ENCODE data around the gene DGAT2.

Gene DGAT2

DNA sequence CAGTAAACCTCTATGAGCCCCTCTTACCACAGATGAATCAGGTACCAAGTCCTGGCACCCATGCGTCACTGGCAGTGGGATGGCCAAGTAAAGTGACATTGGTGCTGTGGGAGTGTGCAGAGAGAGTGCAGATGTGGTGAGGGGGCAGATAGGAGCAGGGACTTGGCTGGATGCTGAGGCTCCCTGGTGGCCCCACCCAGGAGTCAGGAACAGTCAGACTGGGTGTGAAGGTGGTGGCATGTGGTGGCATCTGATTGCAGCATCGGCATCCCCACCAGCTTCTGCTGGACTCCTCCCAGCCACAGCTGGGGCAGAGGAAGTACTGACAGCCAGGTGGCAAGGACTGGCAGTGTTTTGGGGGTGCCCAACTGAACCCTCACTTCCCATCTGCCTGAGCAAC is 11.4 kb downstream of the DGAT2 start:
- Histone ChIP-seq H3K4me1 (ENCODE audit: insufficient read depth, poor library complexity, severe bottlenecking) (peaks cover 14% of the 10 kb centered on the region), H3K27ac (ENCODE audit: poor library complexity, severe bottlenecking) (no peak overlapping the region), H3K9me3 (ENCODE audit: severe bottlenecking) (no peaks in the 10 kb centered on the region), H3K36me3 (ENCODE audit: low read depth) (no peaks in the 10 kb centered on the region), H3K27me3 (ENCODE audit: insufficient read depth, poor library complexity, severe bottlenecking) (no peaks in the 10 kb centered on the region), H3K4me3 (ENCODE audit: severe bottlenecking) (no peak overlapping the region)
- DNase-seq (ENCODE audit: low spot score) (no peak), ATAC-seq (ENCODE audit: low read depth) (no peak)
- TF ChIP-seq, protein P1, sequence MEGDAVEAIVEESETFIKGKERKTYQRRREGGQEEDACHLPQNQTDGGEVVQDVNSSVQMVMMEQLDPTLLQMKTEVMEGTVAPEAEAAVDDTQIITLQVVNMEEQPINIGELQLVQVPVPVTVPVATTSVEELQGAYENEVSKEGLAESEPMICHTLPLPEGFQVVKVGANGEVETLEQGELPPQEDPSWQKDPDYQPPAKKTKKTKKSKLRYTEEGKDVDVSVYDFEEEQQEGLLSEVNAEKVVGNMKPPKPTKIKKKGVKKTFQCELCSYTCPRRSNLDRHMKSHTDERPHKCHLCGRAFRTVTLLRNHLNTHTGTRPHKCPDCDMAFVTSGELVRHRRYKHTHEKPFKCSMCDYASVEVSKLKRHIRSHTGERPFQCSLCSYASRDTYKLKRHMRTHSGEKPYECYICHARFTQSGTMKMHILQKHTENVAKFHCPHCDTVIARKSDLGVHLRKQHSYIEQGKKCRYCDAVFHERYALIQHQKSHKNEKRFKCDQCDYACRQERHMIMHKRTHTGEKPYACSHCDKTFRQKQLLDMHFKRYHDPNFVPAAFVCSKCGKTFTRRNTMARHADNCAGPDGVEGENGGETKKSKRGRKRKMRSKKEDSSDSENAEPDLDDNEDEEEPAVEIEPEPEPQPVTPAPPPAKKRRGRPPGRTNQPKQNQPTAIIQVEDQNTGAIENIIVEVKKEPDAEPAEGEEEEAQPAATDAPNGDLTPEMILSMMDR (IDR thresholded peaks at IDR 0.05; ENCODE audit: poor library complexity, severe bottlenecking) = no peak

DNA sequence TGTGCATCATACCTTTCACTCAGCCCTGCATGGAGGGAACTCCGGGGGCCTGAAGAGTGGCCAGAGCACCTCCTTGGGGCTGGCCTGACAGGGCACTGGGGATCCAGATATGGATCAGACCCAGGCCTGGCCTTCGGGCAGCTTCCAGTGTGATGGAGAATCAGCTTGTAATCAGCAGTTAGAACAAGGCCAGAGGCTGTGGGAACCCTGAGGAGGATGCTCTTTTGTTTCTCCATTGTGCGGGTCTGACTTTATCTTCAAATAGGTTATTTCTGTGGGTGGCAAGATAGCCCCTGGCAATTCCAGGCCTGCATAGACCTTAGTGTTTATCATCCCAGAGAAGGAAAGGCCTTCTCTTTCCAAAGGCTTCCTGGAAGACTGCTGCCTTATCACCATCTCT is 12.3 kb downstream of the DGAT2 start:
- no peaks in the 10 kb centered on the region for H3K36me3 ChIP-seq (ENCODE audit: low read depth)
- H3K4me1 ChIP-seq (ENCODE audit: insufficient read depth, poor library complexity, severe bottlenecking) = peaks cover 14% of the 10 kb centered on the region
- ATAC-seq (ENCODE audit: low read depth) (no peak), DNase-seq (ENCODE audit: low spot score) (no peak)
- TF ChIP-seq, protein P1 (IDR thresholded peaks at IDR 0.05; ENCODE audit: poor library complexity, severe bottlenecking) = no peak
- no peaks in the 10 kb centered on the region for H3K9me3 ChIP-seq (ENCODE audit: severe bottlenecking)
- H3K4me3 ChIP-seq (ENCODE audit: severe bottlenecking) = no peak overlapping the region
- H3K27me3 ChIP-seq (ENCODE audit: insufficient read depth, poor library complexity, severe bottlenecking) = no peaks in the 10 kb centered on the region
- H3K27ac ChIP-seq (ENCODE audit: poor library complexity, severe bottlenecking) = no peak overlapping the region

DNA sequence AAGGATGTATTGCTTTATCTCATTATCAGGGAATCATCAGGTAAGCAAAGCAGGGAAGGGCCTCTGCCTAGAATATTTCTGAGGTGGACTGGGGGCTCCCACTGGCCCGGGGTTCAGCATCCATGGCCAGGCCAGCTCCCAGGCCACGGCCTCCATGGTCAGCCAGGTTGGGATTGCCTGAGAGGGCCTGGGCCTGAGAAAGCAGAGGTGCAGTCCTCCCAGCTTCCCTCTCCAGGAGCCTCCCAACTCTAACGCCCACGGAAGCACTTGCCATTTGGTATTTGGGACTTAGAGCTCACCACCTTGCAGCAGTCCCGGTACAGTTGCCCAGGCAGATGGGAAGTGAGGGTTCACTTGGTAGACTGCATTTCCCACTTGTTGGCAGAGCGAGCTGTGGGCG is 12.7 kb downstream of the DGAT2 start:
- H3K27ac ChIP-seq (ENCODE audit: poor library complexity, severe bottlenecking) = no peak overlapping the region
- ATAC-seq (ENCODE audit: low read depth) (no peak), DNase-seq (ENCODE audit: low spot score) (no peak)
- H3K27me3 ChIP-seq (ENCODE audit: insufficient read depth, poor library complexity, severe bottlenecking) = no peaks in the 10 kb centered on the region
- H3K36me3 ChIP-seq (ENCODE audit: low read depth) = no peaks in the 10 kb centered on the region
- H3K9me3 ChIP-seq (ENCODE audit: severe bottlenecking) = no peaks in the 10 kb centered on the region
- TF ChIP-seq, protein P1 (IDR thresholded peaks at IDR 0.05; ENCODE audit: poor library complexity, severe bottlenecking) = no peak
- no peak overlapping the region for H3K4me3 ChIP-seq (ENCODE audit: severe bottlenecking)
- peaks cover 14% of the 10 kb centered on the region for H3K4me1 ChIP-seq (ENCODE audit: insufficient read depth, poor library complexity, severe bottlenecking)

DNA sequence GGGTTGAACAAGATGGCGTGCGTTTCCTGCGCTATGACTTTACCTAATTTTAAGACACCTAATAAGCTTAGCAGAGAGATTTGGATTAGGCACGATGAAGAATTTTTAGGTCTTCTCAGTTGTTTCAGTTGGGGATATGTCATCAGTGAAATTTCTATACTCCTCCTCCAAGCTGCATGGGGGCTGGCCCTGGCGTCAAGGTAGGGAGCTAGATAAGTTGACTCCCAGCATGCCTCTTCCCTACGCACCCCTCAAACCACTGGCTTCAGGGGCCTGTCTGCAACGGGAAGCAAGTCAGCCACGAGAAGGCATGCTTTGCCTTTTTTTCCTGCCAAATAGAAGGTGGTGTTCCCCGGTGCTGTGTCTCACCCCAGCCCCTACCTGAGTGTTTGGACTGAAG is 13.3 kb downstream of the DGAT2 start:
- Histone ChIP-seq H3K9me3 (ENCODE audit: severe bottlenecking) (no peaks in the 10 kb centered on the region), H3K27me3 (ENCODE audit: insufficient read depth, poor library complexity, severe bottlenecking) (no peaks in the 10 kb centered on the region), H3K4me1 (ENCODE audit: insufficient read depth, poor library complexity, severe bottlenecking) (peaks cover 14% of the 10 kb centered on the region), H3K4me3 (ENCODE audit: severe bottlenecking) (no peak overlapping the region), H3K36me3 (ENCODE audit: low read depth) (no peaks in the 10 kb centered on the region), H3K27ac (ENCODE audit: poor library complexity, severe bottlenecking) (no peak overlapping the region)
- TF ChIP-seq, protein P1 (IDR thresholded peaks at IDR 0.05; ENCODE audit: poor library complexity, severe bottlenecking) = no peak
- ATAC-seq (ENCODE audit: low read depth) = no peak
- DNase-seq (ENCODE audit: low spot score) = no peak

DNA sequence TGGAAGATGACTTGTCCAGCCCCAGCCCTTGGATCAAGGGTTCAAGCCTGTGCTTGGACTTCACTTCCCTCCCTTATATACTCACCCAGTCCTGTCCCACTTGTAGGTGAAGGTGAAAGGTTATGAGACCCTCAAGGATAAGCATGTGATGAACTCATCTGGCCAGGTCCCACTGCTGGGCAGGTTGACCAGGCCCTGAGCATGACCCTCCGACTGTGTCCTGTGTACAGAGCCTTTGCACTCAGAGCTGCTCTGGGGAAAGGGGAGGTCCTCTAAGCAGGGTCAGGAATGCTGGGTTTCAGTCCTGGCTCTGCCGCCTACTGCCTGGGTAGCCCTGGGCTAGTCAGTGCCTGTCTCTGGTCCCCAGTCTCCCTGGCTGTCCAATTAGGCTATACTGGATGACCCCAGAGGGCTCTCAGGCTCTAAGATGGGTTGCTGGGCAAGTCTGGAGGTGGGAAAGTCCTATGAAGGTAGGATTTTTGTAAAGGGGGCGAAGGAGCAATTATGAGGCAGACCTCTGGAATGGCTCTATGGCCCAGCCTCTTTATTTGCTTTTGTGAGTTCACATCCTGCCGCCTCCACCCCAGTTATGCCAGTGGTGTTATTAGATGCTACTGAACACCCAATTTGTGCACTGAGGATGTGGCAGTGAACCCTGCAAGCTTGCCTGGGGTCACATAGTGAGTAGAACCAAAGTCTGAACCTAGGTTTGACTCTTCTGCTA is 14.1 kb downstream of the DGAT2 start:
- H3K27me3 ChIP-seq (ENCODE audit: insufficient read depth, poor library complexity, severe bottlenecking) = no peaks in the 10 kb centered on the region
- peak; percentile 77 for ATAC-seq (ENCODE audit: low read depth)
- peak overlapping the region; percentile 35 for H3K27ac ChIP-seq (ENCODE audit: poor library complexity, severe bottlenecking)
- TF ChIP-seq, protein P1 (IDR thresholded peaks at IDR 0.05; ENCODE audit: poor library complexity, severe bottlenecking) = no peak
- H3K4me3 ChIP-seq (ENCODE audit: severe bottlenecking) = no peak overlapping the region
- DNase-seq (ENCODE audit: low spot score) = no peak
- H3K4me1 ChIP-seq (ENCODE audit: insufficient read depth, poor library complexity, severe bottlenecking) = peaks cover 9% of the 10 kb centered on the region
- H3K36me3 ChIP-seq (ENCODE audit: low read depth) = no peaks in the 10 kb centered on the region
- H3K9me3 ChIP-seq (ENCODE audit: severe bottlenecking) = no peaks in the 10 kb centered on the region
